GM19455 (cell line): ENCODE data around the gene TSC2.

Experiments used
- ATAC-seq: cut with Tn5 transposase; IDR thresholded peaks from one replicate; pipeline ENCODE4 v1.9.1; 2021; ENCODE audit not compliant: unreplicated experiment

TSC2 gene

GRCh38 chr16:2047330-2048115, at the start of gene TSC2, which contains the start of gene NTHL1:
TSC2 (plus strand) TSS chr16:2047985; CDS start chr16:2048616, 631 bp downstream.
NTHL1 (minus strand) TSS chr16:2047834; CDS start chr16:2047823, 11 bp downstream.
- peak; percentile 94 for ATAC-seq

- no peak for ATAC-seq
Observed at GRCh38 chr16:1998360-1998835, 49.4 kb upstream of the TSC2 start.

- ATAC-seq: no peak
Observed at GRCh38 chr16:1998852-1999801, 48.7 kb upstream of the TSC2 start.

GRCh38 chr16:1999866-2000514, 47.8 kb upstream of the TSC2 start:
- ATAC-seq: no peak

- ATAC-seq: no peak
Observed at GRCh38 chr16:2001035-2001434, 46.8 kb upstream of the TSC2 start.

- ATAC-seq: no peak
Observed at GRCh38 chr16:2001456-2002355, 46.1 kb upstream of the TSC2 start.

GRCh38 chr16:2002406-2003230, 45.2 kb upstream of the TSC2 start:
- no peak for ATAC-seq

- ATAC-seq: no peak
Observed at GRCh38 chr16:2003231-2003826, 44.5 kb upstream of the TSC2 start.

GRCh38 chr16:2003827-2004641, 43.8 kb upstream of the TSC2 start:
- ATAC-seq: no peak

GRCh38 chr16:2004795-2005517, 42.8 kb upstream of the TSC2 start:
- ATAC-seq: no peak

GRCh38 chr16:2005646-2006045, 42.1 kb upstream of the TSC2 start:
- ATAC-seq: no peak

- ATAC-seq: no peak
Observed at GRCh38 chr16:2006317-2006716, 41.5 kb upstream of the TSC2 start.

GRCh38 chr16:2007081-2007836, 40.5 kb upstream of the TSC2 start:
- ATAC-seq: no peak

- ATAC-seq: no peak
Observed at GRCh38 chr16:2008009-2008526, 39.7 kb upstream of the TSC2 start.

GRCh38 chr16:2008631-2009163, 39.1 kb upstream of the TSC2 start:
- ATAC-seq: no peak

GRCh38 chr16:2009164-2009711, 38.5 kb upstream of the TSC2 start:
- ATAC-seq: peak; percentile 53
